ENCODE measurements around the gene PMFBP1. TPM values are rescaled to one million over a fixed set of nuclear protein-coding genes. Genes with fewer than 3 reads are reported as not detected.

Gene PMFBP1
- total RNA-seq, 1 experiment from 2014 or later, result 5.6 TPM

GRCh38 chr16:72094266-72094610 lies 77.7 kb downstream of the PMFBP1 start:
- DNase-seq (ENCODE audit: low read depth, low spot score) (no peak), ATAC-seq (peak; percentile 16)
- no peaks in the 10 kb centered on the region for H3K27me3 ChIP-seq (ENCODE audit: insufficient read depth, low read length)
- no peaks in the 10 kb centered on the region for H3K9me3 ChIP-seq (ENCODE audit: control insufficient read depth in 1 of 2, insufficient read depth in 1 of 2, low read depth in 1 of 2, low read length in 2 of 2)
- ChIA-PET POLR2A (no interaction called here), RAD21 (ENCODE audit: low non-redundant PET in 1 of 2, low total read pairs in 2 of 2, uncharacterized antibody in 2 of 2, unreplicated experiment in 2 of 2) (no interaction called here), CTCF (interaction anchor here (1.4 kb wide), 1 partner anchor 28 kb away, joined by 7 read pairs; no protein-coding TSS in a partner anchor)
- peak overlapping the region; percentile 90 for H3K9ac ChIP-seq (ENCODE audit: low read length)
- H3K27ac ChIP-seq (ENCODE audit: low read depth, low read length), result peak overlapping the region; percentile 65
- H3K9me2 ChIP-seq (ENCODE audit: insufficient read depth), result no peaks in the 10 kb centered on the region
- peak overlapping the region; percentile 37 for H2AFZ ChIP-seq (ENCODE audit: low read depth, low read length, poor library complexity, severe bottlenecking)
- H3K36me3 ChIP-seq (ENCODE audit: control insufficient read depth in 1 of 2, insufficient read depth in 2 of 2, low read length in 2 of 2), result peaks cover 27 to 35% of the 10 kb centered on the region in 2 experiments; a peak in 3 of 4 replicates
- intact Hi-C loops (cut with micrococcal nuclease), result loop anchor here (10.0 kb wide), 2 partner anchors 209 to 529 kb away; partner anchors contain the start of gene ZNF821
- TSS peak; percentile 55 for BruUV-seq (replicated peaks)
- H4K20me1 ChIP-seq (ENCODE audit: insufficient read depth), result no peaks in the 10 kb centered on the region
- H3K4me3 ChIP-seq (replicated peaks in 1 of 2; ENCODE audit: low read depth in 1 of 2, low read length in 2 of 2), result peak overlapping the region; percentile 73 to 99
- H3K4me1 ChIP-seq (ENCODE audit: control insufficient read depth in 1 of 2, insufficient read depth in 2 of 2, low read length in 2 of 2), result peaks cover 6 to 15% of the 10 kb centered on the region in 2 experiments; a peak in 3 of 4 replicates
- H3K4me2 ChIP-seq (ENCODE audit: low read length), result peak overlapping the region; percentile 91
- TF ChIP-seq FOSL1 (IDR thresholded peaks at IDR 0.05; ENCODE audit: low read depth), result no peak
- TF ChIP-seq ZFX (IDR thresholded peaks at IDR 0.05), result peak; percentile 61
- H3K79me2 ChIP-seq (ENCODE audit: insufficient read depth, low read length), result peaks cover 72% of the 10 kb centered on the region

- Histone ChIP-seq H4K20me1 (ENCODE audit: insufficient read depth) (no peaks in the 10 kb centered on the region), H3K4me2 (ENCODE audit: low read length) (peak within 1 kb of the TSS; percentile 91), H2AFZ (ENCODE audit: low read depth, low read length, poor library complexity, severe bottlenecking) (peak within 1 kb of the TSS; percentile 37), H3K36me3 (ENCODE audit: control insufficient read depth in 1 of 2, insufficient read depth in 2 of 2, low read length in 2 of 2) (peaks cover 28 to 36% of the 10 kb centered on the region in 2 experiments; a peak in 3 of 4 replicates), H3K4me1 (ENCODE audit: control insufficient read depth in 1 of 2, insufficient read depth in 2 of 2, low read length in 2 of 2) (peaks cover 6 to 15% of the 10 kb centered on the region in 2 experiments; a peak in 3 of 4 replicates), H3K79me2 (ENCODE audit: insufficient read depth, low read length) (peaks cover 72% of the 10 kb centered on the region), H3K9ac (ENCODE audit: low read length) (peak within 1 kb of the TSS; percentile 90), H3K4me3 (replicated peaks in 1 of 2; ENCODE audit: low read depth in 1 of 2, low read length in 2 of 2) (peak within 1 kb of the TSS; percentile 73 to 99), H3K27ac (ENCODE audit: low read depth, low read length) (peak within 1 kb of the TSS; percentile 65), H3K9me2 (ENCODE audit: insufficient read depth) (no peaks in the 10 kb centered on the region), H3K27me3 (ENCODE audit: insufficient read depth, low read length) (no peaks in the 10 kb centered on the region), H3K9me3 (ENCODE audit: control insufficient read depth in 1 of 2, insufficient read depth in 1 of 2, low read depth in 1 of 2, low read length in 2 of 2) (no peaks in the 10 kb centered on the region)
- ATAC-seq (peak; percentile 97), DNase-seq (ENCODE audit: low read depth, low spot score) (peak; percentile 99)
- CTCF ChIA-PET, result interaction anchor here (0.7 to 1.4 kb wide), 2 partner anchors 27 to 132 kb away, joined by 3 to 7 read pairs; no protein-coding TSS in a partner anchor
- intact Hi-C loops (cut with micrococcal nuclease), result loop anchor here (1.0 to 10.0 kb wide), 3 partner anchors 85 to 529 kb away; partner anchors contain the start of genes DHODH and ZNF821
- BruUV-seq (replicated peaks), result no TSS peak
- POLR2A ChIA-PET, result interaction anchor here (0.8 to 1.5 kb wide), 3 partner anchors 11 to 62 kb away, joined by 3 to 4 read pairs (median 4); no protein-coding TSS in a partner anchor
- RAD21 ChIA-PET (ENCODE audit: low non-redundant PET in 1 of 2, low total read pairs in 2 of 2, uncharacterized antibody in 2 of 2, unreplicated experiment in 2 of 2), result no interaction called here
- no peak for TF ChIP-seq EZH2phosphoT487 (IDR thresholded peaks at IDR 0.05; ENCODE audit: borderline replicate concordance)
- peak; percentile 99 for TF ChIP-seq YY1 (IDR thresholded peaks at IDR 0.05; ENCODE audit: extremely low read depth, insufficient replicate concordance, low read depth, low read length)
- no peak for TF ChIP-seq ZNF274 (IDR thresholded peaks at IDR 0.05; ENCODE audit: low read depth, low read length)
- no peak for TF ChIP-seq EZH2 (IDR thresholded peaks at IDR 0.05)
- TF ChIP-seq CBX3 (IDR thresholded peaks at IDR 0.05; ENCODE audit: low read depth), result no peak
- peak; percentile 73; the same call in 1 of the 2 replicates for TF ChIP-seq SIN3A (IDR thresholded peaks at IDR 0.05; ENCODE audit: low read depth)
- no peak for TF ChIP-seq CEBPB (IDR thresholded peaks at IDR 0.05; ENCODE audit: low read depth)
- TF ChIP-seq TCF7L2 (IDR thresholded peaks at IDR 0.05; ENCODE audit: borderline replicate concordance, extremely low read depth, insufficient read depth, insufficient read length), result peak; percentile 77
- TF ChIP-seq, protein P1, sequence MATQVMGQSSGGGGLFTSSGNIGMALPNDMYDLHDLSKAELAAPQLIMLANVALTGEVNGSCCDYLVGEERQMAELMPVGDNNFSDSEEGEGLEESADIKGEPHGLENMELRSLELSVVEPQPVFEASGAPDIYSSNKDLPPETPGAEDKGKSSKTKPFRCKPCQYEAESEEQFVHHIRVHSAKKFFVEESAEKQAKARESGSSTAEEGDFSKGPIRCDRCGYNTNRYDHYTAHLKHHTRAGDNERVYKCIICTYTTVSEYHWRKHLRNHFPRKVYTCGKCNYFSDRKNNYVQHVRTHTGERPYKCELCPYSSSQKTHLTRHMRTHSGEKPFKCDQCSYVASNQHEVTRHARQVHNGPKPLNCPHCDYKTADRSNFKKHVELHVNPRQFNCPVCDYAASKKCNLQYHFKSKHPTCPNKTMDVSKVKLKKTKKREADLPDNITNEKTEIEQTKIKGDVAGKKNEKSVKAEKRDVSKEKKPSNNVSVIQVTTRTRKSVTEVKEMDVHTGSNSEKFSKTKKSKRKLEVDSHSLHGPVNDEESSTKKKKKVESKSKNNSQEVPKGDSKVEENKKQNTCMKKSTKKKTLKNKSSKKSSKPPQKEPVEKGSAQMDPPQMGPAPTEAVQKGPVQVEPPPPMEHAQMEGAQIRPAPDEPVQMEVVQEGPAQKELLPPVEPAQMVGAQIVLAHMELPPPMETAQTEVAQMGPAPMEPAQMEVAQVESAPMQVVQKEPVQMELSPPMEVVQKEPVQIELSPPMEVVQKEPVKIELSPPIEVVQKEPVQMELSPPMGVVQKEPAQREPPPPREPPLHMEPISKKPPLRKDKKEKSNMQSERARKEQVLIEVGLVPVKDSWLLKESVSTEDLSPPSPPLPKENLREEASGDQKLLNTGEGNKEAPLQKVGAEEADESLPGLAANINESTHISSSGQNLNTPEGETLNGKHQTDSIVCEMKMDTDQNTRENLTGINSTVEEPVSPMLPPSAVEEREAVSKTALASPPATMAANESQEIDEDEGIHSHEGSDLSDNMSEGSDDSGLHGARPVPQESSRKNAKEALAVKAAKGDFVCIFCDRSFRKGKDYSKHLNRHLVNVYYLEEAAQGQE (IDR thresholded peaks at IDR 0.05; ENCODE audit: low read depth), result no peak
- TF ChIP-seq ZFX (IDR thresholded peaks at IDR 0.05), result peak; percentile 83
- peak; percentile 90 for TF ChIP-seq EGR1 (IDR thresholded peaks at IDR 0.05; ENCODE audit: low read depth)
Measured at GRCh38 chr16:72093448-72094265, 78.3 kb downstream of the PMFBP1 start, which contains the start of the genes DHX38 and TXNL4B. Gene DHX38, plus strand, starts transcription at chr16:72093847. Its CDS starts 2,311 bp downstream, at chr16:72096158. Gene TXNL4B, minus strand, starts transcription at chr16:72093620. Its CDS starts 2,871 bp downstream, at chr16:72090749.

All from HCT116 (cell line).